NCI-H82 (cell line): ENCODE results near the gene HIGD1C.

ENCODE experiments used
- DNase-seq: peaks from one replicate; lab custom pipeline; 2025; lab: John Stamatoyannopoulos, UW

HIGD1C gene

GRCh38 chr12:51018956-51019355 lies 66.6 kb downstream of the HIGD1C start:
- DNase-seq = no peak

GRCh38 chr12:51019927-51020326 lies 67.6 kb downstream of the HIGD1C start:
- DNase-seq = no peak
